Omental fat pad (tissue), 4 donors: ENCODE measurements around the gene MAP3K13. TPM values are rescaled to one million over a fixed set of nuclear protein-coding genes. Genes with fewer than 3 reads are reported as not detected.
"Not testable (repeated sequence)": the region's sequence is repeated elsewhere in the genome, so short reads cannot be mapped to it uniquely, and the experiment has no call there.

Source experiments
- ATAC-seq: fragments of 150-250 bp; one replicate; pipeline ENCODE4 v1.9.1; 2016; ENCODE audit warnings: mild to moderate bottlenecking, moderate library complexity; ENCODE audit not compliant: low FRiP score
- DNase-seq: peaks from one replicate; pipeline ENCODE4 v3.0.0-alpha.2; 2019; ENCODE audit warnings: low spot score
- total RNA-seq, 4 donors: library from RNA; depleted of rRNA; stranded (reverse); fragments of >200 nt; gene quantifications; one replicate each; pipeline ENCODE4 v1.1.0, GENCODE V29; 2016
- TF ChIP-seq, protein P1 (sequence below), 3 donors: fragments of 450-650 bp; IDR thresholded peaks; one replicate each; pipeline ENCODE4 v1.5.1; 2016 to 2017; ENCODE audit warnings: antibody characterized with exemption in 3 of 3, mild to moderate bottlenecking in 3 of 3, moderate library complexity in 2 of 3

MAP3K13 gene
- total RNA-seq, 4 donors from 2014 or later, result 12.4 to 17.8 (median 16.3) TPM

- TF ChIP-seq, protein P1, sequence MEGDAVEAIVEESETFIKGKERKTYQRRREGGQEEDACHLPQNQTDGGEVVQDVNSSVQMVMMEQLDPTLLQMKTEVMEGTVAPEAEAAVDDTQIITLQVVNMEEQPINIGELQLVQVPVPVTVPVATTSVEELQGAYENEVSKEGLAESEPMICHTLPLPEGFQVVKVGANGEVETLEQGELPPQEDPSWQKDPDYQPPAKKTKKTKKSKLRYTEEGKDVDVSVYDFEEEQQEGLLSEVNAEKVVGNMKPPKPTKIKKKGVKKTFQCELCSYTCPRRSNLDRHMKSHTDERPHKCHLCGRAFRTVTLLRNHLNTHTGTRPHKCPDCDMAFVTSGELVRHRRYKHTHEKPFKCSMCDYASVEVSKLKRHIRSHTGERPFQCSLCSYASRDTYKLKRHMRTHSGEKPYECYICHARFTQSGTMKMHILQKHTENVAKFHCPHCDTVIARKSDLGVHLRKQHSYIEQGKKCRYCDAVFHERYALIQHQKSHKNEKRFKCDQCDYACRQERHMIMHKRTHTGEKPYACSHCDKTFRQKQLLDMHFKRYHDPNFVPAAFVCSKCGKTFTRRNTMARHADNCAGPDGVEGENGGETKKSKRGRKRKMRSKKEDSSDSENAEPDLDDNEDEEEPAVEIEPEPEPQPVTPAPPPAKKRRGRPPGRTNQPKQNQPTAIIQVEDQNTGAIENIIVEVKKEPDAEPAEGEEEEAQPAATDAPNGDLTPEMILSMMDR (IDR thresholded peaks at IDR 0.05), result no peak
- DNase-seq (no peak), ATAC-seq (no peak)
Measured at GRCh38 chr3:185366913-185367312, 4.0 kb downstream of the MAP3K13 start.

- not testable (repeated sequence) for DNase-seq, ATAC-seq
Measured at GRCh38 chr3:185370349-185370748, 7.4 kb downstream of the MAP3K13 start.

DNA sequence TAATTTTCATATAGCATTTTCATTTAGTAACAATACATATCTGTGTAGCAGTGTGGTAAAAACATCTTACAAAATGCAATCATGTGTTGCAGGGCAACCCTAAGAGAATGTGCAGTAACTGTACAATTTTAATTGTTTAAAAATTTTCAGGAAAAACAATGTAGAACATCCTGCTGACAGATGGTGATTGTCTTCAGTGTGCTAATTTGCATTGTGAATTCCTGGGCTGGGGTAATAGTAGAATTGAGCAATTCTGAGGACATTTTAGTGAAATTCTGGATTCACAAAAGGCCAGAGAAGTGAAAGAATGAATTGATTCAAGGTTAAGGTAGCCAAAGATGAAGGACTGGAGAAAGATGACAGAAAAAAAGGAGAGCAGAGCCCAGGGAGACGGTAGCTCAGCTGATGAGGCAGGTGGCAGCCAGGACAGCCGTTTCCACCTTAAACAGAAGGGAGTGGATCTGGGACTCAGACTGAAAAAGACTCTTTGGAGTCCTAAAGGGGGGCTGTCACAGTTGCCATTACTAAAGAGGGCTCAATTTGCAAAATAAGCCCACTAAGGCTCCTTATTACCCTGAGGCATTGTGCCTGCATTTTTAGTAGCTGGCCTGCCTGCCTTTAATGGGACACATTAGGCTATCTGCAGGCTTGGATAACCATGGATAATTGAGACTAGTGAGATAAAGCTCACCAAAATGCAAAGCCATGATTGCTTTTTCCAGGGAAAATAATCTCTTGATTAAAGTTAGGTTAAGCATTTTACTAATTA, 8.6 kb downstream of the MAP3K13 start:
- no peak for DNase-seq
- ATAC-seq, result no peak
- TF ChIP-seq, protein P1 (IDR thresholded peaks at IDR 0.05), result no peak

- no peak for DNase-seq
- TF ChIP-seq, protein P1 (IDR thresholded peaks at IDR 0.05), result no peak
- ATAC-seq, result no peak
Measured at GRCh38 chr3:185381320-185382058, 18.6 kb downstream of the MAP3K13 start.

DNA sequence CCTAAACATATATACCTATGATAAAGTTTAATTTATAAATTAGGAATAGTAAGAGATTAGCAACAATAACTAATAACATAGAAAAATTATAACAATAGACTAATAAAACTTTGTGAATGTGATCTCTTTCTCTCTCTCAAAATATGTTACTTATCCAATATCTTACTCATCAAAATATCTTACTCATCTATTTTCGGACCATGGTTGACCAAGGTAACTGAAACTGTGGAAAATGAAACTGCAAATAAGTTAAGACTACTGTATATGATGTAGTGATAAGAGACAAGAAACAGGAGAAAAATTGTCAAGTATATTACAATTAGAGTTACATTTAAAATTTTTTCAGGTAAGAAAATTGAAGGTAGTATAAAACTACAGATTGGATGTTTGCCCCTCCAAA, 19.2 kb downstream of the MAP3K13 start:
- DNase-seq (no peak), ATAC-seq (no peak)
- TF ChIP-seq, protein P1 (IDR thresholded peaks at IDR 0.05), result no peak

DNA sequence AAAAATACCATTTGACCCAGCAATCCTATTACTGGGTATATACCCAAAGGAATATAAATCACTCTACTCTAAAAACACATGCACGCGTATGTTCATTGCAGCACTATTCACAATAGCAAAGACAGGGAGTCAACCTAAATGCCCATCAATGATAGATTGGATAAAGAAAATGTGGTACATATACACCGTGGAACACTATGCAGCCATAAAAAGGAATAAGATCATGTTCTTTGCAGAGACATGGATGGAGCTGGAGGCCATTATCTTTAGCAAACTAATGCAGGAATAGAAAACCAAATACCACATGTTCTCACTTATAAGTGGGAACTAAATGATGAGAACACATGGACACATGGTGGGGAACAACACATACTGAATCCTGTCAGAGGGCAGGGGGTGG, 23.6 kb downstream of the MAP3K13 start:
- not testable (repeated sequence) for ATAC-seq, DNase-seq

- no peak for DNase-seq
- TF ChIP-seq, protein P1 (IDR thresholded peaks at IDR 0.05), result no peak
- no peak for ATAC-seq
Measured at GRCh38 chr3:185387646-185388045, 24.7 kb downstream of the MAP3K13 start.

- no peak for ATAC-seq
- DNase-seq, result no peak
- TF ChIP-seq, protein P1 (IDR thresholded peaks at IDR 0.05), result no peak
Measured at GRCh38 chr3:185393055-185393454, 30.1 kb downstream of the MAP3K13 start.
